GM12874 (cell line): ENCODE data around the gene KRT82.

Experiments
- CTCF ChIP-seq: IDR thresholded peaks from 2 replicates; pipeline ENCODE4 v1.5.1; 2011; ENCODE audit warnings: low read depth, mild to moderate bottlenecking, control low read depth, low read length, moderate library complexity; ENCODE audit not compliant: insufficient read depth

Gene KRT82

GRCh38 chr12:52361553-52361952, 44.6 kb downstream of the KRT82 start:
- no peak for TF ChIP-seq CTCF

GRCh38 chr12:52360663-52361271, 45.4 kb downstream of the KRT82 start:
- no peak for TF ChIP-seq CTCF

GRCh38 chr12:52360106-52360662, 46.0 kb downstream of the KRT82 start:
- TF ChIP-seq CTCF, result no peak

- no peak for TF ChIP-seq CTCF
Observed at GRCh38 chr12:52359621-52360061, 46.5 kb downstream of the KRT82 start.

GRCh38 chr12:52358575-52359350, 47.4 kb downstream of the KRT82 start:
- peak; percentile 9; the same call in 1 of the 2 replicates for TF ChIP-seq CTCF

GRCh38 chr12:52356762-52357580, 49.2 kb downstream of the KRT82 start:
- no peak for TF ChIP-seq CTCF
